OCI-LY7 (cell line): ENCODE measurements around the gene TMEM97. TPM values are rescaled to one million over a fixed set of nuclear protein-coding genes. Genes with fewer than 3 reads are reported as not detected.

Experiments used
- BruUV-seq: library from RNA; stranded (reverse); fragments of 400-500 nt; replicated peaks from 2 replicates; lab custom pipeline; 2021; lab: Mats Ljungman, UMichigan
- CTCF ChIA-PET: fragments of 300-600 bp; sonication (Branson Sonifier 250); formaldehyde crosslinking; loops from one replicate; lab custom pipeline; 2022; ENCODE audit warnings: antibody characterized with exemption; ENCODE audit not compliant: unreplicated experiment; lab: Charles Lee
- POLR2A ChIA-PET: fragments of 300-600 bp; sonication (Branson Sonifier 250); formaldehyde crosslinking; loops from one replicate; lab custom pipeline; 2022; ENCODE audit warnings: antibody characterized with exemption; lab: Charles Lee
- DNase-seq: peaks from one replicate; pipeline ENCODE4 v3.0.0-alpha.2; 2015; ENCODE audit warnings: low spot score
- H2AFZ ChIP-seq: fragments of 200-600 bp; sonication (generic), shearing (Covaris generic); 2 replicates; pipeline ENCODE4 v1.6.1; 2014; ENCODE audit warnings: mild to moderate bottlenecking, antibody characterized with exemption, low read length, moderate library complexity
- H3K27ac ChIP-seq: fragments of 200-600 bp; sonication (generic); 2 replicates; pipeline ENCODE4 v1.5.1; 2014; ENCODE audit warnings: mixed run types, low read depth, mild to moderate bottlenecking, moderate library complexity, low read length, inconsistent platforms; ENCODE audit not compliant: poor library complexity, severe bottlenecking
- H3K36me3 ChIP-seq: fragments of 200-600 bp; sonication (generic); 2 replicates; pipeline ENCODE4 v1.6.1; 2014; ENCODE audit warnings: mild to moderate bottlenecking, antibody characterized with exemption, low read length, moderate library complexity, mixed read lengths; ENCODE audit not compliant: insufficient read depth
- H3K4me1 ChIP-seq: fragments of 200-600 bp; sonication (generic); 2 replicates; pipeline ENCODE4 v1.5.1; 2014; ENCODE audit warnings: mild to moderate bottlenecking, low read length; ENCODE audit not compliant: insufficient read depth, poor library complexity, severe bottlenecking
- H3K4me2 ChIP-seq: fragments of 200-600 bp; sonication (generic); 2 replicates; pipeline ENCODE4 v1.6.1; 2014; ENCODE audit warnings: mild to moderate bottlenecking, low read length
- H3K4me3 ChIP-seq: fragments of 200-600 bp; sonication (generic); 2 replicates; pipeline ENCODE4 v1.5.1; 2014; ENCODE audit warnings: mild to moderate bottlenecking, low read depth, low read length; ENCODE audit not compliant: poor library complexity, severe bottlenecking
- H3K79me2 ChIP-seq: fragments of 200-600 bp; sonication (generic); 2 replicates; pipeline ENCODE4 v1.6.1; 2016; ENCODE audit warnings: low read depth, mild to moderate bottlenecking, low read length, moderate library complexity, mixed read lengths; ENCODE audit not compliant: insufficient read depth
- H3K9me2 ChIP-seq: fragments of 200-600 bp; sonication (generic); 2 replicates; pipeline ENCODE4 v1.6.1; 2016; ENCODE audit warnings: mild to moderate bottlenecking, low read length, mixed read lengths; ENCODE audit not compliant: insufficient read depth
- H3K9me3 ChIP-seq: fragments of 200-600 bp; sonication (generic); 2 replicates; pipeline ENCODE4 v1.6.1; 2014; ENCODE audit warnings: mild to moderate bottlenecking, mixed run types, low read length, mixed read lengths
- H4K20me1 ChIP-seq: fragments of 200-600 bp; sonication (generic); 2 replicates; pipeline ENCODE4 v1.6.1; 2014; ENCODE audit warnings: mild to moderate bottlenecking, antibody characterized with exemption, low read length, moderate library complexity, mixed read lengths; ENCODE audit not compliant: insufficient read depth
- CTCF ChIP-seq: fragments of 200-600 bp; sonication (generic); conservative IDR thresholded peaks from 2 replicates; pipeline ENCODE4 v1.5.1; 2014; ENCODE audit warnings: mild to moderate bottlenecking, antibody characterized with exemption, low read length, moderate library complexity, mixed read lengths
- EZH2phosphoT487 ChIP-seq: fragments of 200-600 bp; sonication (generic); IDR thresholded peaks from 2 replicates; pipeline ENCODE4 v1.6.1; 2018; ENCODE audit warnings: low read depth, borderline replicate concordance, mild to moderate bottlenecking, mixed run types, antibody characterized with exemption, low read length, moderate library complexity, mixed read lengths
- intact Hi-C: fragments of 100-400 bp; cut with micrococcal nuclease; formaldehyde crosslinking; loops from one replicate; pipeline ENCODE4 v1.10.0; 2022; ENCODE audit not compliant: unreplicated experiment
- total RNA-seq, 2 experiments: library from RNA; depleted of rRNA in 1 of 2; stranded (reverse); fragments of >200 nt in 1 of 2; shearing (Covaris generic) in 1 of 2; gene quantifications; 2 replicates each; pipeline ENCODE4 v1.2.3, GENCODE V29; 2014 to 2022

The TMEM97 gene
- total RNA-seq, 2 experiments from 2014 or later: 65.7 to 69.6 TPM

- ChIA-PET CTCF (no interaction called here), POLR2A (interaction anchor here (0.9 kb wide), 1 partner anchor 11 kb away, joined by 3 read pairs; the partner anchor contains the start of gene POLDIP2)
- Histone ChIP-seq H3K4me3 (no peak overlapping the region), H3K9me2 (no peaks in the 10 kb centered on the region), H4K20me1 (no peaks in the 10 kb centered on the region), H2AFZ (no peak overlapping the region), H3K36me3 (peaks cover 93% of the 10 kb centered on the region), H3K9me3 (no peaks in the 10 kb centered on the region), H3K79me2 (no peaks in the 10 kb centered on the region), H3K4me1 (peaks cover 32% of the 10 kb centered on the region), H3K27ac (no peak overlapping the region), H3K4me2 (no peak overlapping the region)
- DNase-seq: no peak
- TF ChIP-seq EZH2phosphoT487 (no peak), CTCF (peak; percentile 59)
- intact Hi-C loops: no loop called here
- BruUV-seq: no TSS peak
Observed at GRCh38 chr17:28346746-28347246, 27.8 kb downstream of the TMEM97 start.

- Histone ChIP-seq H3K79me2 (no peaks in the 10 kb centered on the region), H2AFZ (no peak overlapping the region), H4K20me1 (no peaks in the 10 kb centered on the region), H3K4me1 (peaks cover 30% of the 10 kb centered on the region), H3K27ac (no peak overlapping the region), H3K4me3 (no peak overlapping the region), H3K9me3 (no peaks in the 10 kb centered on the region), H3K4me2 (no peak overlapping the region), H3K9me2 (no peaks in the 10 kb centered on the region), H3K36me3 (peaks cover 93% of the 10 kb centered on the region)
- POLR2A ChIA-PET: interaction anchor here (0.9 kb wide), 1 partner anchor 10 kb away, joined by 3 read pairs; the partner anchor contains the start of gene POLDIP2
- TF ChIP-seq EZH2phosphoT487 (no peak), CTCF (no peak)
- intact Hi-C loops: no loop called here
- DNase-seq: no peak
- TSS peak; percentile 42 for BruUV-seq
- CTCF ChIA-PET: no interaction called here
Observed at GRCh38 chr17:28347261-28347891, 28.4 kb downstream of the TMEM97 start.

- no peak for DNase-seq
- no peak overlapping the region for H3K4me2 ChIP-seq
- H3K4me1 ChIP-seq: peaks cover 14% of the 10 kb centered on the region
- H3K79me2 ChIP-seq: no peaks in the 10 kb centered on the region
- H2AFZ ChIP-seq: no peak overlapping the region
- H3K9me2 ChIP-seq: no peaks in the 10 kb centered on the region
- no peak overlapping the region for H3K27ac ChIP-seq
- no peaks in the 10 kb centered on the region for H4K20me1 ChIP-seq
- ChIA-PET CTCF (no interaction called here), POLR2A (interaction anchor here (0.6 to 1.4 kb wide), 2 partner anchors 13 to 422 kb away, joined by 3 read pairs; partner anchors contain the start of genes IFT20 and TNFAIP1)
- intact Hi-C loops: no loop called here
- no TSS peak for BruUV-seq
- no peak for TF ChIP-seq EZH2phosphoT487
- no peak for TF ChIP-seq CTCF
- H3K4me3 ChIP-seq: no peak overlapping the region
- H3K36me3 ChIP-seq: peaks cover 97% of the 10 kb centered on the region
- no peaks in the 10 kb centered on the region for H3K9me3 ChIP-seq
Observed at GRCh38 chr17:28348979-28349378, 30.0 kb downstream of the TMEM97 start.
